ENCODE measurements around the gene KIAA0825. TPM values are rescaled to one million over a fixed set of nuclear protein-coding genes. Genes with fewer than 3 reads are reported as not detected.

The KIAA0825 gene
- total and polyA plus RNA-seq, 2 experiments from 2014 or later, result 3.0 to 7.0 TPM

DNA sequence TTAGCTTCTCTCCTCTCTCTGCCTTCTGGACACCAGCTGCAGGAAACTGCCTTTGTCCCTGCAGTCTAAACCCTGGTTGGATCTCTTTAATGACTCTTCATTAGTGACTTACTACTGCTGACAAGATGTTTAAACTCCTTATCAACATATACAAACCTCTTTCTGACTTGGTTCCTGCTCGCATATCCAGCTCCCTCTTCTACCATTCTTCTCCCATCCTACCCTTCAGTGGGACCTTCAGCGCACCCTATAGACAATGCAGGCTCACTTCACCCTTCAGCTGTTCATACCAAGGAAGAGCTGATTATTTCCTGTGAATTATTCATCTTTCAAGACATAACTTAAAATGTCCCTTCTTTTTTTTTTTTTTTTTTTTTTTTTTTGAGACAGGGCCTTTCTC, 436.5 kb downstream of the KIAA0825 start:
- Histone ChIP-seq H3K79me2 (ENCODE audit: insufficient read depth) (no peaks in the 10 kb centered on the region), H3K4me1 (ENCODE audit: insufficient read depth) (peaks cover 6% of the 10 kb centered on the region), H3K9ac (no peak overlapping the region), H3K9me3 (ENCODE audit: low read depth) (no peaks in the 10 kb centered on the region), H2AFZ (peak overlapping the region; percentile 2; the same call in 1 of the 2 replicates), H3F3A (ENCODE audit: insufficient read depth) (no peaks in the 10 kb centered on the region), H4K20me1 (ENCODE audit: insufficient read depth) (no peaks in the 10 kb centered on the region), H3K4me3 (no peak overlapping the region), H3K27me3 (replicated peaks; ENCODE audit: insufficient read depth) (no peaks in the 10 kb centered on the region), H3K9me2 (ENCODE audit: insufficient read depth) (no peaks in the 10 kb centered on the region), H3K27ac (no peak overlapping the region), H3K36me3 (ENCODE audit: low read depth) (no peaks in the 10 kb centered on the region), H3K4me2 (ENCODE audit: unreplicated experiment) (no peak overlapping the region)
- peak; percentile 12 for DNase-seq
- in situ Hi-C loops (cut with MboI), result no loop called here
- WGBS, 2 experiments (ENCODE audit: low coverage in 1 of 2, low lambda C conversion rate in 2 of 2, missing lambda C conversion rate in 2 of 2), result 38 to 55% methylated on average over 2 of the region's 2 CpGs
- TF ChIP-seq EZH2phosphoT487 (IDR thresholded peaks at IDR 0.05; ENCODE audit: insufficient read depth, low read depth), result no peak
- TF ChIP-seq EZH2 (IDR thresholded peaks at IDR 0.05; ENCODE audit: insufficient read depth, poor library complexity, severe bottlenecking), result no peak

- H3K9me3 ChIP-seq (ENCODE audit: low read depth), result no peaks in the 10 kb centered on the region
- H3K4me1 ChIP-seq (ENCODE audit: insufficient read depth), result peaks cover 6% of the 10 kb centered on the region
- no peaks in the 10 kb centered on the region for H4K20me1 ChIP-seq (ENCODE audit: insufficient read depth)
- H3K27ac ChIP-seq, result no peak overlapping the region
- H3K27me3 ChIP-seq (replicated peaks; ENCODE audit: insufficient read depth), result no peaks in the 10 kb centered on the region
- no peak overlapping the region for H3K4me2 ChIP-seq (ENCODE audit: unreplicated experiment)
- H3K36me3 ChIP-seq (ENCODE audit: low read depth), result no peaks in the 10 kb centered on the region
- peaks cover 5% of the 10 kb centered on the region; the same call in 1 of the 2 replicates for H3K9me2 ChIP-seq (ENCODE audit: insufficient read depth)
- no peak overlapping the region for H3K4me3 ChIP-seq
- in situ Hi-C loops (cut with MboI), result no loop called here
- TF ChIP-seq EZH2phosphoT487 (IDR thresholded peaks at IDR 0.05; ENCODE audit: insufficient read depth, low read depth) (no peak), EZH2 (IDR thresholded peaks at IDR 0.05; ENCODE audit: insufficient read depth, poor library complexity, severe bottlenecking) (no peak)
- no peak overlapping the region for H3K9ac ChIP-seq
- no peaks in the 10 kb centered on the region for H3F3A ChIP-seq (ENCODE audit: insufficient read depth)
- H3K79me2 ChIP-seq (ENCODE audit: insufficient read depth), result no peaks in the 10 kb centered on the region
- no peak for DNase-seq
- no peak overlapping the region for H2AFZ ChIP-seq
Measured at GRCh38 chr5:94180761-94181160, 437.6 kb downstream of the KIAA0825 start.

DNA sequence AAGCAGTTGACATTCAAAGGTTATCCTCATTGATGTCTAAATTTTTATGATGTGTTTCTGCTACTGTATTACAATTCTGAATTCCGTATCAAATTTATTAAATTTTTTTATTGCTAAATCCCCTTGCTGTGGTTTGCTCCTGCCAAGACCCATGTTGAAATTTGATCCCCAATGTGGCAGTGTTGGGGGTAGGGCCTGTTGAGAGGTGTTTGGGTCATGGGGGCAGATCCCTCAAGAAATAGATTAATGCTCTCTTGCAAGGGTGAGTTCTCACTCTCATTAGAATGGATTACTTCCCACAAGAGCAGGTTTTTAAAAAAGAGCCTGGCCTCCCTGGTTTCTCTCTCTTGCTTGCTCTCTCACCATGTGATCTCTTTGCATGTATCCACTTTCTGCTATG, 442.5 kb downstream of the KIAA0825 start:
- Histone ChIP-seq H4K20me1 (ENCODE audit: insufficient read depth) (no peaks in the 10 kb centered on the region), H3K27me3 (replicated peaks; ENCODE audit: insufficient read depth) (no peaks in the 10 kb centered on the region), H3K4me1 (ENCODE audit: insufficient read depth) (peaks cover 33% of the 10 kb centered on the region), H3K9me2 (ENCODE audit: insufficient read depth) (peaks cover 5% of the 10 kb centered on the region; the same call in 1 of the 2 replicates), H3K9me3 (ENCODE audit: low read depth) (no peaks in the 10 kb centered on the region), H3K36me3 (ENCODE audit: low read depth) (no peaks in the 10 kb centered on the region), H3K4me2 (ENCODE audit: unreplicated experiment) (no peak overlapping the region), H3K27ac (no peak overlapping the region), H3K9ac (no peak overlapping the region), H3K4me3 (no peak overlapping the region), H3F3A (ENCODE audit: insufficient read depth) (peaks cover 9% of the 10 kb centered on the region), H2AFZ (no peak overlapping the region), H3K79me2 (ENCODE audit: insufficient read depth) (no peaks in the 10 kb centered on the region)
- no peak for DNase-seq
- in situ Hi-C loops (cut with MboI), result no loop called here
- WGBS, 2 experiments (ENCODE audit: low coverage in 1 of 2, low lambda C conversion rate in 2 of 2, missing lambda C conversion rate in 2 of 2), result 68 to 79% methylated on average over 1 of the region's 1 CpG
- TF ChIP-seq EZH2phosphoT487 (IDR thresholded peaks at IDR 0.05; ENCODE audit: insufficient read depth, low read depth) (no peak), EZH2 (IDR thresholded peaks at IDR 0.05; ENCODE audit: insufficient read depth, poor library complexity, severe bottlenecking) (no peak)

GRCh38 chr5:94174748-94175411, 443.5 kb downstream of the KIAA0825 start:
- no peaks in the 10 kb centered on the region for H3K36me3 ChIP-seq (ENCODE audit: low read depth)
- no peaks in the 10 kb centered on the region for H3K27me3 ChIP-seq (replicated peaks; ENCODE audit: insufficient read depth)
- H3K79me2 ChIP-seq (ENCODE audit: insufficient read depth), result no peaks in the 10 kb centered on the region
- H3K4me2 ChIP-seq (ENCODE audit: unreplicated experiment), result peak overlapping the region; percentile 50
- in situ Hi-C loops (cut with MboI), result no loop called here
- DNase-seq, result peak; percentile 67
- H4K20me1 ChIP-seq (ENCODE audit: insufficient read depth), result no peaks in the 10 kb centered on the region
- H2AFZ ChIP-seq, result no peak overlapping the region
- 0 out of 2 replicates have a peak overlapping the region, but pooled peaks have one; percentile 22 for H3K27ac ChIP-seq
- H3K4me1 ChIP-seq (ENCODE audit: insufficient read depth), result peaks cover 33% of the 10 kb centered on the region
- no peak overlapping the region for H3K9ac ChIP-seq
- H3K9me2 ChIP-seq (ENCODE audit: insufficient read depth), result peaks cover 5% of the 10 kb centered on the region; the same call in 1 of the 2 replicates
- WGBS, 2 experiments (ENCODE audit: low coverage in 1 of 2, low lambda C conversion rate in 2 of 2, missing lambda C conversion rate in 2 of 2), result 61 to 73% methylated on average over 2 of the region's 2 CpGs
- TF ChIP-seq EZH2phosphoT487 (IDR thresholded peaks at IDR 0.05; ENCODE audit: insufficient read depth, low read depth) (no peak), EZH2 (IDR thresholded peaks at IDR 0.05; ENCODE audit: insufficient read depth, poor library complexity, severe bottlenecking) (no peak)
- peaks cover 9% of the 10 kb centered on the region for H3F3A ChIP-seq (ENCODE audit: insufficient read depth)
- H3K9me3 ChIP-seq (ENCODE audit: low read depth), result no peaks in the 10 kb centered on the region
- H3K4me3 ChIP-seq, result no peak overlapping the region
